BLaER1 (cell line): ENCODE data around the gene TMEM18.
"Not testable (repeated sequence)": the region's sequence is repeated elsewhere in the genome, so short reads cannot be mapped to it uniquely, and the experiment has no call there.

Source experiments
- H3K27ac ChIP-seq: shearing (Covaris generic); formaldehyde crosslinking; 2 replicates; pipeline ENCODE4 v1.8.1; 2022
- H3K27me3 ChIP-seq: shearing (Covaris generic); formaldehyde crosslinking; 2 replicates; pipeline ENCODE4 v1.8.1; 2022
- H3K36me3 ChIP-seq: shearing (Covaris generic); formaldehyde crosslinking; 2 replicates; pipeline ENCODE4 v1.8.1; 2022
- H3K4me1 ChIP-seq: shearing (Covaris generic); formaldehyde crosslinking; 2 replicates; pipeline ENCODE4 v1.8.1; 2022
- H3K4me2 ChIP-seq: shearing (Covaris generic); formaldehyde crosslinking; 2 replicates; pipeline ENCODE4 v1.8.1; 2022
- H3K4me3 ChIP-seq: shearing (Covaris generic); formaldehyde crosslinking; 2 replicates; pipeline ENCODE4 v1.8.1; 2022
- H3K9ac ChIP-seq: shearing (Covaris generic); formaldehyde crosslinking; 2 replicates; pipeline ENCODE4 v1.8.1; 2022
- H3K9me3 ChIP-seq: shearing (Covaris generic); formaldehyde crosslinking; 2 replicates; pipeline ENCODE4 v1.8.1; 2022
- H4K20me1 ChIP-seq: shearing (Covaris generic); formaldehyde crosslinking; 2 replicates; pipeline ENCODE4 v1.8.1; 2022
- Cebpa-rat ChIP-seq: shearing (Covaris generic); IDR thresholded peaks from 2 replicates; pipeline ENCODE4 v1.8.1; 2022

The TMEM18 gene

DNA sequence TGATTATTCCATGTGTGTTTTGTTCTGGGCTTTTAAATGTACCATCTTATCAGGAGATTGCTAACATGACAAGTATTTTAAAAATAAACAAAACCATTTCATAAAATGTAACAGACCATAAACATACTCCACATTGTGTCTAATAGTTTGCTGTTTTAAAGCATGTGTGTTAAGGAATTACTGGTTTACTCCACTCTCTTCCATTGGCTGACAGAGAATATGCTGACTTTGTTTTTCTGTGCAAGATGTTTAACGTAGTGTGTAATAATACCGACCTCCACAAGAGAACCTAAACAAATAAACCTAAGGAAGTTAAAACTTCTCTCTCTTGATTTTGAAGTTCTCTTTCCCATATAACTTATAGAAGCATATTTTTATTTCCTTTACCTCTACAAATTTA, 17.0 kb upstream of the TMEM18 start:
- Histone ChIP-seq H4K20me1 (no peaks in the 10 kb centered on the region), H3K9ac (no peak overlapping the region), H3K4me1 (peaks cover 65% of the 10 kb centered on the region), H3K36me3 (no peaks in the 10 kb centered on the region), H3K27ac (0 out of 2 replicates have a peak overlapping the region, but pooled peaks have one; percentile 87), H3K4me2 (peak overlapping the region; percentile 85), H3K9me3 (peaks cover 15% of the 10 kb centered on the region; the same call in 1 of the 2 replicates), H3K4me3 (no peak overlapping the region), H3K27me3 (no peaks in the 10 kb centered on the region)
- TF ChIP-seq Cebpa-rat: no peak

GRCh38 chr2:693606-694005, 16.4 kb upstream of the TMEM18 start:
- Histone ChIP-seq H3K9me3 (peaks cover 15% of the 10 kb centered on the region; the same call in 1 of the 2 replicates), H4K20me1 (no peaks in the 10 kb centered on the region), H3K27me3 (no peaks in the 10 kb centered on the region), H3K36me3 (no peaks in the 10 kb centered on the region), H3K9ac (no peak overlapping the region), H3K4me1 (peaks cover 70% of the 10 kb centered on the region), H3K4me2 (peak overlapping the region; percentile 85; the same call in 1 of the 2 replicates), H3K27ac (no peak overlapping the region), H3K4me3 (no peak overlapping the region)
- no peak for TF ChIP-seq Cebpa-rat

- Histone ChIP-seq H3K9me3 (peaks cover 15% of the 10 kb centered on the region; the same call in 1 of the 2 replicates), H3K4me1 (peaks cover 70% of the 10 kb centered on the region), H3K4me2 (no peak overlapping the region), H4K20me1 (no peaks in the 10 kb centered on the region), H3K36me3 (no peaks in the 10 kb centered on the region), H3K4me3 (no peak overlapping the region), H3K27ac (no peak overlapping the region), H3K9ac (no peak overlapping the region), H3K27me3 (no peaks in the 10 kb centered on the region)
- no peak for TF ChIP-seq Cebpa-rat
Measured at GRCh38 chr2:692767-693166, 15.6 kb upstream of the TMEM18 start.

DNA sequence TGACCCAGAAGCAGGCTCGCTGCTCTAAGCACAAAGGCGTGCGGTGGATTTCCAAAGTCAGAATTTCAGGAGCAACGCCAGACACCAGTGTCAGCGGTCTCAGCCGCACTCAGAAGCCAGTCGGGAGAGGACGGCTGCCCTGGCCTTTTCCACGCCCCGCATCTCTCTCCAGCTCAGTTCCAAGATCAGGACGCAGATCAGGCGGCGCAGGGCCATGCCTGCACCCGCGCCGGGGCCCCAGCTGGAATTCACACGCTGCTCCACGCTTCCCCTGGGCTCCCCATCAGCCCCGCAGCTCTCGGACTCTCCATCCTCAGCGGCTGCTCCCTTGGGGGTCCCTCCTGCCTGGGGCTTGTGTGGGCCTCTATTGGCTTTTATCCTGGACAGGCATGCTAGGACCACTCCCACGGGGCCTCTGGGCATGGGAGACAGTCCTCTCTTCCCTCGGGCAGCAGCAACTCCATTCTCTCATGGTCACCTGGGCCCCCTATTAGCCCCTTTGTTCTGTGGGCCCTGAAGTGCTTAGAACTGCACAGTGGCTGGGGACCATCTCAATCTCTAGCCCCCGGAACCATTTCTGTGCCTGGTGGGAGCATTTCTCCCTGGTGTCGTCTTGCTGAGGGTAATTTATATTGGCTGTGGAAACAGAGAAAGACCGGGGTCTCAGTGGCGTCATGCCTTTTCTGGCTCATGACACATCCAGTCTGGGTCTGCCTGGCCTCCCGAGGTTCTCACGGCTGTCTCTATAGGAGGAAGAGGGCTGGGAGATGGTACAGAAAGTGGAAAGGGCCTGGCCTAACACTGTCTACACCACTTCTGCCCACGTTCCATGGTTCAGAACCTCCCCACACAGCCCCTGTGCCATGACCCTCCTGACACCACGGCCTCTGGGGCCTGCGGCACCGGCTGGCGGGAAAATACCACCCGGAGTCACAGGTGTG, 14.9 kb upstream of the TMEM18 start:
- H3K36me3 ChIP-seq: no peaks in the 10 kb centered on the region
- no peak overlapping the region for H3K27ac ChIP-seq
- no peak overlapping the region for H3K4me3 ChIP-seq
- no peak overlapping the region for H3K4me2 ChIP-seq
- peaks cover 63% of the 10 kb centered on the region for H3K4me1 ChIP-seq
- no peak for TF ChIP-seq Cebpa-rat
- no peaks in the 10 kb centered on the region for H3K27me3 ChIP-seq
- no peak overlapping the region for H3K9ac ChIP-seq
- H3K9me3 ChIP-seq: peaks cover 15% of the 10 kb centered on the region; the same call in 1 of the 2 replicates
- H4K20me1 ChIP-seq: no peaks in the 10 kb centered on the region

- Histone ChIP-seq H3K9me3 (peaks cover 28% of the 10 kb centered on the region), H3K4me3 (no peak overlapping the region), H3K4me1 (peaks cover 52% of the 10 kb centered on the region), H4K20me1 (no peaks in the 10 kb centered on the region), H3K27me3 (no peaks in the 10 kb centered on the region), H3K27ac (no peak overlapping the region), H3K4me2 (no peak overlapping the region), H3K36me3 (peaks cover 1% of the 10 kb centered on the region; the same call in 1 of the 2 replicates), H3K9ac (no peak overlapping the region)
- no peak for TF ChIP-seq Cebpa-rat
Measured at GRCh38 chr2:690799-691198, 13.6 kb upstream of the TMEM18 start.

DNA sequence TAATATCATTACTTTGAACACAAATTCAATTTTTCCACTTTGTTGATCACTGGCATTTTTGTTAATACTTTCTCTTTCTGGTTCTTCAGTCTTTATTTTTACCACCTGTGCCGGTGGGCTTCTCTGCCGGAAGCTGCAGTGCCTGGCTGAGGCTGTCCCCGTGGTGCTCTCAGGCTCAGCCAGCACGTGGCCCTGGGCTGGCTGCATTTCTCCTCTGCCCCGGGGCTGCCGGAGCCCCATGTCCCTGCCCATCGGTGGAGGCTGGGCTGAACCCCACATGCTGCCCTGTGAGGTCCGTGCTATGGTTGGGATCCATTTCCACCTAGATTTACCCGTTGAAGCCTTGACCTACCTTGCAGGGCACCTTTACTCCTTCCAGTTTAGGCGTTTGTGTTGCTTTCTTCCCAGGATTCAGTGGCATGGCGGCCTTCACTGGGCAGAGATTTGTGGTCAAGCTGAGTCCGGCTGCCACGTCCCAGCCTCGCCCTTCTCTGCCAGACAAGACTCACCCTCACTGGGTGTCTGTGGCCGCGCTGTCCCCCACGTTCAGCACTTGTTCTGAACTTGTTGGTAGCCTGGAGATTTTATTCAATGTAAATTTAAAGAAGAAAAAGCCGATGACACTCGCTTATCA, 12.8 kb upstream of the TMEM18 start:
- Histone ChIP-seq H3K4me2 (peak overlapping the region; percentile 56), H3K9me3 (peaks cover 36% of the 10 kb centered on the region), H3K4me3 (no peak overlapping the region), H3K27ac (peak overlapping the region; percentile 67), H3K4me1 (peaks cover 43% of the 10 kb centered on the region), H4K20me1 (no peaks in the 10 kb centered on the region), H3K9ac (peak overlapping the region; percentile 36; the same call in 1 of the 2 replicates), H3K36me3 (peaks cover 5% of the 10 kb centered on the region; the same call in 1 of the 2 replicates), H3K27me3 (no peaks in the 10 kb centered on the region)
- no peak for TF ChIP-seq Cebpa-rat

GRCh38 chr2:689237-689636, 12.0 kb upstream of the TMEM18 start:
- Histone ChIP-seq H4K20me1 (no peaks in the 10 kb centered on the region), H3K4me1 (peaks cover 36% of the 10 kb centered on the region), H3K9ac (no peak overlapping the region), H3K36me3 (peaks cover 5% of the 10 kb centered on the region; the same call in 1 of the 2 replicates), H3K27ac (no peak overlapping the region), H3K27me3 (no peaks in the 10 kb centered on the region), H3K4me3 (no peak overlapping the region), H3K9me3 (peaks cover 44% of the 10 kb centered on the region), H3K4me2 (peak overlapping the region; percentile 49)
- TF ChIP-seq Cebpa-rat: no peak

DNA sequence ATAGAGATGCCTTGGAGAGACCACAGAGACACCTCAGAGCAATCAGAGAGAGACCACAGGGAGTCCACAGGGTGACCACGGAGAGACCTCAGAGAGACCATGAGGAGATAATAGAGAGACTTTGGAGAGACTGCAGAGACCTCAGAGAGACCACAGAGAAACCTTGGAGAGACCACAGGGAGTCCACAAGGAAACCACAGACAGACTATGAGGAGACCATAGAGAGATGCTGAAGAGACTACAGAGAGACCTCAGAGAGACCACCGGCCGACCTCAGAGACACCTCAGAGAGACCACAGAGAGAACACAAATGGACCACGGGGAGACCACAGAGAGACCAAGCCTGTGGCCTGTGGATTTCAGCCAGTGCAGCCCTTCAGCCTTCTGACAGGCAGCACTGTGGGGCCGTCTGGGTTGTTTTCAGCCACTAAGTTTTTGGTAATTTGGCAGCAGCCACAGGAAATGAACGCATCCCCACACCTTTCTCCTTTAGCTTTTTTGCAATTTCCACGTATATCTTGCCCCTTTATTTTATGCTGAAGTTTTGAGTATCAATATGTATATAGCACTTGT, 11.4 kb upstream of the TMEM18 start:
- no peak overlapping the region for H3K9ac ChIP-seq
- H3K27me3 ChIP-seq: no peaks in the 10 kb centered on the region
- H3K36me3 ChIP-seq: peaks cover 5% of the 10 kb centered on the region; the same call in 1 of the 2 replicates
- H3K4me2 ChIP-seq: peak overlapping the region; percentile 49; the same call in 1 of the 2 replicates
- no peak overlapping the region for H3K27ac ChIP-seq
- H3K9me3 ChIP-seq: peaks cover 50% of the 10 kb centered on the region
- peaks cover 29% of the 10 kb centered on the region for H3K4me1 ChIP-seq
- H4K20me1 ChIP-seq: no peaks in the 10 kb centered on the region
- TF ChIP-seq Cebpa-rat: no peak
- H3K4me3 ChIP-seq: no peak overlapping the region

DNA sequence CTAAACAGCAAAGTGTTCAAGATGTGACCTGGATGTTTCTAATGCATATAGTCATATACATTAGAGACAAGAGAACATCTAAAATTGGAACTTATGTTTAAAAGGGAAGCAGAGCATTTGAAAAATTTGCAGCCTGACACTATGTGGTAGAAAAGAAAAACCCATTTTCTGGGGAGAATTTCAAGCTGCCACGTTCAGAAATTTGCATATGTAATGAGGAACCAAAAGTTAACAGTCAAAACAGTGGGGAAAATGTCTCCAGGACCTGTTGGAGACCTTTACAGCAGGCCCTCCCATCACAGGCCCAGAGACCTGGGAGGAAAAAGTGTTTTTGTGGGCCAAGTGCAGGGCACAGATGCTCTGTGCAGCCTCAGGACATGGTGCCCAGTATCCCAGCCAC, 8.2 kb upstream of the TMEM18 start:
- H3K27me3 ChIP-seq: no peaks in the 10 kb centered on the region
- no peak overlapping the region for H3K4me2 ChIP-seq
- peak overlapping the region; percentile 32; the same call in 1 of the 2 replicates for H3K4me3 ChIP-seq
- H3K27ac ChIP-seq: no peak overlapping the region
- H3K36me3 ChIP-seq: peaks cover 11% of the 10 kb centered on the region; the same call in 1 of the 2 replicates
- H4K20me1 ChIP-seq: no peaks in the 10 kb centered on the region
- no peak overlapping the region for H3K9ac ChIP-seq
- peaks cover 55% of the 10 kb centered on the region for H3K9me3 ChIP-seq
- H3K4me1 ChIP-seq: peaks cover 21% of the 10 kb centered on the region
- TF ChIP-seq Cebpa-rat: no peak

DNA sequence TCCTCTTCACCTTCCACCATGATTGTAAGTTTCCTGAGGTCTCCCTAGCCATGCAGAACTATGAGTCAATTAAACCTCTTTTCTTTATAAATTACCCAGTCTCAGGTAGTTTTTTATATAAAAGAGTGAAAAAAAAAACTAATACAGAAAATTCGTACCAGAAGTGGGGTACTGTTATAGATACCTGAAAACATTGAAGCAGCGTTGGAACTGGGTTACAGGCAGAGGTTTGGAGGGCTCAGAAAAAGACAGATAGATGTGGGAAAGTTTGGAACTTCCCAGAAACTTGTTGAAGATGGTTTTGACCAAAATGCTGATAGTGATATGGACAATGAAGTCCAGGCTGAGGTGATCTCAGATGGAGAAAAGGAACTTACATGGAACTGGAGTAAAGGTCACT, 7.7 kb upstream of the TMEM18 start:
- Histone ChIP-seq H3K4me1 (peaks cover 16% of the 10 kb centered on the region), H3K36me3 (peaks cover 14% of the 10 kb centered on the region; the same call in 1 of the 2 replicates), H3K9me3 (peaks cover 55% of the 10 kb centered on the region)
- H3K27me3 ChIP-seq, H3K4me3 ChIP-seq, H4K20me1 ChIP-seq, H3K27ac ChIP-seq, H3K9ac ChIP-seq, H3K4me2 ChIP-seq: not testable (repeated sequence)
